ENCODE measurements around the gene PARVA. TPM values are rescaled to one million over a fixed set of nuclear protein-coding genes. Genes with fewer than 3 reads are reported as not detected.

Gene PARVA
- total RNA-seq, 1 experiment from 2014 or later, result 18.1 TPM

DNA sequence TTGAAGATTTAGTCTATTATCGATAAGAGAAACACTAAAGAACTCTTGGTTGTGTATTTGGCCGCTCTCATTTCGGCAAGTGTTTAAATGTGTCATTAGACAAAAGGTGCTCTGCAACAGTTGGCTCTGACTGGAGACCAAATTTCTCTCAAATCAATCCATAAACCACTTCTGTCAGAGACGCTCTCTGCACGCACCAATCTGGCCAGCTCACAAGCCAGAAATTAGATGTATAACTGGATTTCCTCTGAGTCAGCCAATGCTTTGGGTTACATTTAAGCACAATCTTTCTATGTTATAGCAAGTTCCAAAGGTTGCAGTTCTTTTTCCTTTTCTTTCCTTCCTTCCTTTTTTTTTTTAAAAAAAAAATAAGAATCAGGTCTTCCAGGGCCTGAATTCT is 17.6 kb upstream of the PARVA start:
- H2BK20ac ChIP-seq (ENCODE audit: low read depth, low read length, poor library complexity, severe bottlenecking), result no peak overlapping the region
- no peak overlapping the region for H2BK15ac ChIP-seq (ENCODE audit: low read depth, low read length)
- Mint-ChIP-seq H3K4me1 (peaks cover 12 to 29% of the 10 kb centered on the region in 2 experiments), H3K27ac (no peak overlapping the region), H3K27me3 (ENCODE audit: low read depth) (peaks cover 4% of the 10 kb centered on the region), H3K36me3 (ENCODE audit: insufficient read depth in 1 of 3, low read depth in 3 of 3) (no peaks in the 10 kb centered on the region; a peak in 1 of 7 replicates), H3K4me3 (no peak overlapping the region; a peak in 1 of 5 replicates), H3K9me3 (no peaks in the 10 kb centered on the region)
- H2AFZ ChIP-seq (ENCODE audit: low read length), result no peak overlapping the region
- H3K9ac ChIP-seq (ENCODE audit: extremely low read depth, insufficient read length, low read length), result no peak overlapping the region
- H3K27me3 ChIP-seq (ENCODE audit: insufficient read depth, low read length), result no peaks in the 10 kb centered on the region
- no CpG with 5 or more reads among the region's 5 CpGs for WGBS (ENCODE audit: extremely low coverage, insufficient read length, low lambda C conversion rate)
- H3K79me1 ChIP-seq (ENCODE audit: insufficient read depth, low read depth, low read length, poor library complexity, severe bottlenecking), result no peaks in the 10 kb centered on the region
- no peaks in the 10 kb centered on the region for H3K23me2 ChIP-seq (ENCODE audit: insufficient read length, low read depth, low read length, poor library complexity, severe bottlenecking)
- no peaks in the 10 kb centered on the region for H3K4me1 ChIP-seq (ENCODE audit: insufficient read depth, low read length)
- no peak overlapping the region for H3K23ac ChIP-seq (ENCODE audit: insufficient read length, low read depth, low read length)
- H3K56ac ChIP-seq (ENCODE audit: insufficient read length, low read depth, low read length), result no peak overlapping the region
- no peak overlapping the region for H2BK120ac ChIP-seq (ENCODE audit: low read depth, low read length, poor library complexity, severe bottlenecking)
- no peak overlapping the region for H3T11ph ChIP-seq (ENCODE audit: low read length)
- H2AK5ac ChIP-seq (ENCODE audit: insufficient read length, low read length), result no peak overlapping the region
- H3K4ac ChIP-seq (ENCODE audit: low read depth, low read length), result no peak overlapping the region
- H3K9me3 ChIP-seq (ENCODE audit: control insufficient read depth, low read depth, low read length), result no peaks in the 10 kb centered on the region
- no peak overlapping the region for H3K4me2 ChIP-seq (ENCODE audit: insufficient read depth, insufficient read length, low read length)
- H2BK5ac ChIP-seq (ENCODE audit: insufficient read length, low read length), result no peak overlapping the region
- no peaks in the 10 kb centered on the region for H4K20me1 ChIP-seq (ENCODE audit: control insufficient read depth, insufficient read depth, insufficient read length)
- H2BK12ac ChIP-seq (ENCODE audit: insufficient read length, low read depth, low read length), result no peak overlapping the region
- H3K79me2 ChIP-seq (ENCODE audit: insufficient read depth, low read length), result no peaks in the 10 kb centered on the region
- no peak overlapping the region for H3K27ac ChIP-seq (ENCODE audit: insufficient read length, low read depth, low read length)
- H4K5ac ChIP-seq (ENCODE audit: insufficient read length, low read depth, low read length), result no peak overlapping the region
- H4K91ac ChIP-seq (ENCODE audit: insufficient read length, low read depth, low read length), result no peak overlapping the region
- DNase-seq, result no peak
- H4K8ac ChIP-seq (replicated peaks; ENCODE audit: insufficient read length, low read depth, low read length), result no peak overlapping the region
- TF ChIP-seq, protein P1, sequence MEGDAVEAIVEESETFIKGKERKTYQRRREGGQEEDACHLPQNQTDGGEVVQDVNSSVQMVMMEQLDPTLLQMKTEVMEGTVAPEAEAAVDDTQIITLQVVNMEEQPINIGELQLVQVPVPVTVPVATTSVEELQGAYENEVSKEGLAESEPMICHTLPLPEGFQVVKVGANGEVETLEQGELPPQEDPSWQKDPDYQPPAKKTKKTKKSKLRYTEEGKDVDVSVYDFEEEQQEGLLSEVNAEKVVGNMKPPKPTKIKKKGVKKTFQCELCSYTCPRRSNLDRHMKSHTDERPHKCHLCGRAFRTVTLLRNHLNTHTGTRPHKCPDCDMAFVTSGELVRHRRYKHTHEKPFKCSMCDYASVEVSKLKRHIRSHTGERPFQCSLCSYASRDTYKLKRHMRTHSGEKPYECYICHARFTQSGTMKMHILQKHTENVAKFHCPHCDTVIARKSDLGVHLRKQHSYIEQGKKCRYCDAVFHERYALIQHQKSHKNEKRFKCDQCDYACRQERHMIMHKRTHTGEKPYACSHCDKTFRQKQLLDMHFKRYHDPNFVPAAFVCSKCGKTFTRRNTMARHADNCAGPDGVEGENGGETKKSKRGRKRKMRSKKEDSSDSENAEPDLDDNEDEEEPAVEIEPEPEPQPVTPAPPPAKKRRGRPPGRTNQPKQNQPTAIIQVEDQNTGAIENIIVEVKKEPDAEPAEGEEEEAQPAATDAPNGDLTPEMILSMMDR (conservative IDR thresholded peaks at IDR 0.05), result no peak
- no peak overlapping the region for H3K18ac ChIP-seq (ENCODE audit: insufficient read length, low read depth, low read length)
- no peak overlapping the region for H3K14ac ChIP-seq (ENCODE audit: insufficient read depth, low read length)
